Cardiac fibroblast (primary cell): ENCODE measurements around the gene P4HA3.

Experiments
- DNase-seq, 2 donors: peaks; one replicate each; pipeline versions ENCODE4 v3.0.0 to v3.0.0-alpha.2; 2010; ENCODE audit warnings: low read depth in 2 of 2
- H3K4me3 ChIP-seq, 2 donors: replicated peaks in 1 of 2; 1 replicate in 1 of 2; 2 replicates in 1 of 2; pipeline ENCODE4 v1.5.1; 2011; ENCODE audit warnings: low read depth in 2 of 2, low read length in 2 of 2, mild to moderate bottlenecking in 2 of 2, moderate library complexity in 1 of 2
- CTCF ChIP-seq: IDR thresholded peaks from one replicate; pipeline ENCODE4 v1.5.1; 2011; ENCODE audit warnings: low read depth, mild to moderate bottlenecking, low read length, inconsistent platforms

Gene P4HA3

GRCh38 chr11:74256378-74257133, 54.9 kb downstream of the P4HA3 start:
- DNase-seq: peak; percentile 25 to 37
- TF ChIP-seq CTCF: no peak
- H3K4me3 ChIP-seq: no peak overlapping the region

- TF ChIP-seq CTCF: peak; percentile 85
- DNase-seq: peak; percentile 76 to 79
- H3K4me3 ChIP-seq: no peak overlapping the region
These were observed 55.6 kb downstream of the P4HA3 start for GRCh38 chr11:74255741-74256375.

- H3K4me3 ChIP-seq: no peak overlapping the region
- TF ChIP-seq CTCF: no peak
- no peak for DNase-seq
These were observed 58.1 kb downstream of the P4HA3 start for GRCh38 chr11:74253361-74253760.

- TF ChIP-seq CTCF: no peak
- DNase-seq: no peak
- H3K4me3 ChIP-seq: no peak overlapping the region
These were observed 61.9 kb downstream of the P4HA3 start for GRCh38 chr11:74249496-74249895.

GRCh38 chr11:74248469-74248868, 63.0 kb downstream of the P4HA3 start:
- TF ChIP-seq CTCF: no peak
- DNase-seq: no peak
- no peak overlapping the region for H3K4me3 ChIP-seq

- DNase-seq: no peak
These were observed 73.2 kb downstream of the P4HA3 start for GRCh38 chr11:74238243-74238642.

More at GRCh38 chr11:74238243-74238642, 73.2 kb downstream of the P4HA3 start:
- no peak for TF ChIP-seq CTCF
- H3K4me3 ChIP-seq: no peak overlapping the region
